Right ventricle myocardium superior (tissue), 1 donor: ENCODE data around the gene RILPL2. TPM values are rescaled to one million over a fixed set of nuclear protein-coding genes. Genes with fewer than 3 reads are reported as not detected.
"Not testable (repeated sequence)": the region's sequence is repeated elsewhere in the genome, so short reads cannot be mapped to it uniquely, and the experiment has no call there.

Source experiments
- ATAC-seq: fragments of 200-7000 bp; cut with Tn5 transposase; one replicate; pipeline ENCODE4 v1.9.1; 2020; ENCODE audit warnings: mild to moderate bottlenecking; ENCODE audit not compliant: poor library complexity
- DNase-seq: peaks from one replicate; pipeline ENCODE4 v3.0.0-alpha.2; 2020
- intact Hi-C: fragments of 100-400 bp; cut with DNase I; formaldehyde crosslinking; loops from one replicate; pipeline ENCODE4 v1.11.2; 2022
- total RNA-seq: library from RNA; stranded (reverse); fragmentation: NEBNext Ultra II Directional; extraction: Animal tissue kit (Norgen Biotek cat#: 25700); gene quantifications from one replicate; pipeline ENCODE4 v1.2.1, GENCODE V29; 2021
- donor health status: DM: no; HTN: yes; CAD: no; lungs with severe emphysema.

RILPL2 gene
- total RNA-seq, 1 donor from 2014 or later: 1.9 TPM

GRCh38 chr12:123427036-123427769 lies 9.3 kb downstream of the RILPL2 start:
- no peak for ATAC-seq
- DNase-seq: no peak
- intact Hi-C loops: no loop called here

DNA sequence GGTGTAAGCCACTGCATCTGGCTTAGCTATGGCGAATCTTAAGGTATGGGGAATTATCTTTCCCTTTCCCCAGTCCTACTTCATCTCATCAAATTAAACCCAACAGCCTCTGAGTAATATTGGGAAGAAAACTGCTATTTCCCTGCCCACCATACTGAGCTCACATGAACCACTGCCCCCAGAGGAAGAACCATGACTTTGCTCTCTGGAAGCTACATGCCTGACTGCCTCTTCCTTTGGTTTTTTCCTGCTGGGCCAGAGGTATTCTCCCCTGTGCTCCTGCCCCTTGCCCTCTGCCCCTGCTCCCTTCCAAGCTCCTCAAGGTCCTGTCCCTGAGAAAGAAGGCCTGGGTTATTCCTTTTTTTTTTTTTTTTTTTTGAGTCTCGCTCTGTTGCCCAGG lies 15.2 kb downstream of the RILPL2 start:
- no peak for ATAC-seq
- intact Hi-C loops: no loop called here
- DNase-seq: no peak

- no peak for ATAC-seq
Observed at GRCh38 chr12:123410041-123410412, 26.5 kb downstream of the RILPL2 start.

DNA sequence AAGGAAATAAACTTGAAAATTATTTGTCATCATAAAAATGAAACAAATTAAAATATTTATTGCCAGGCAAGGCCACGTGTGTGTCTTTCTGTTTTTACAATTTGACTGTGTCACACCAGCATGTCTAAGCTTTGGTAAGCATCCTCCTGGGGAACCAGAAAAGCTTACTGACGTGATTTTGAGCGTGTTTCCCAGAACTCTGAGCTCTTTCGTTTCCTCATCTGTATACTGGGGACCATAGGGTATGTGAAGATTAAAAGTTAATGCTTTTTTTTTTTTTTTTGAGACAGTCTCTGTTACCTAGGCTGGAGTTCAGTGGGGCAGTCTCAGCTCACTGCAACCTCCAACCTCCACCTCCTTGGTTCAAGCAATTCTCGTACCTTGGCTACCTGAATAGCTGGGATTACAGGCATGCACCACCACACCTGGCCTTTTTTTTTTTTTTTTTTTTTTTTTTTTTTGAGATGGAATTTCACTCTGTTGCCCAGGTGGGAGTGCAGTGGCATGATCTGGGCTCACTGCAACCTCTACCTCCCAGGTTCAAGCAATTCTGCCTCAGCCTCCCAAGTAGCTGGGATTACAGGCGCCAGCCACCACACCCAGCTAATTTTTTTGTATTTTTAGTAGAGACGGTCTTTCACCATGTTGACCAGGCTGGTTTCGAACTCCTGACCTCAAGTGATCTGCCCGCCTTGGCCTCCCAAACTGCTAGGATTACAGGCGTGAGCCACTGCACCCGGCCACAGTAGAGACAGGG lies 27.0 kb downstream of the RILPL2 start:
- DNase-seq, ATAC-seq, intact Hi-C loops: not testable (repeated sequence)

More at GRCh38 chr12:123410041-123410412, 26.5 kb downstream of the RILPL2 start:
- intact Hi-C loops: no loop called here
- DNase-seq: no peak

- ATAC-seq, intact Hi-C loops, DNase-seq: not testable (repeated sequence)
Observed at GRCh38 chr12:123408619-123409018, 27.9 kb downstream of the RILPL2 start.

DNA sequence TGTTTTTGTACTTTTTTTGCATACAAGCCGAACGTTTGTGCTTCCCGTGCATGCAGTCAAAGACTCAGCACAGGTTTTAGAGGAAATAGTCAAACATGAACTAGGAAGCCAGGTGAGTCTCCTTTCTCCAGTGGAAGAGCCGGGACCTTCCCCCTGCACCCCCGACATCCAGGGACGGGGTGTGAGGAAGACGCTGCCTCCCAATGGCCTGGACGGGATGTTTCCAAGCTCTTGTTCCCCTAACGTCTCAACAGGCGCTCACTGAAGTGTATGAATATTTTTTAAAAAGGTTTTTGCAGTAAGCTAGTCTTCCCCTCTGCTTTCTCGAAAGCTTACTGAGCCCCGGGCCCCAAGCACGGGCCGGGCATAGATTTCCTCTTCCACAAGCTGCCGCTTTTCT lies 28.6 kb downstream of the RILPL2 start:
- ATAC-seq, intact Hi-C loops, DNase-seq: not testable (repeated sequence)

DNA sequence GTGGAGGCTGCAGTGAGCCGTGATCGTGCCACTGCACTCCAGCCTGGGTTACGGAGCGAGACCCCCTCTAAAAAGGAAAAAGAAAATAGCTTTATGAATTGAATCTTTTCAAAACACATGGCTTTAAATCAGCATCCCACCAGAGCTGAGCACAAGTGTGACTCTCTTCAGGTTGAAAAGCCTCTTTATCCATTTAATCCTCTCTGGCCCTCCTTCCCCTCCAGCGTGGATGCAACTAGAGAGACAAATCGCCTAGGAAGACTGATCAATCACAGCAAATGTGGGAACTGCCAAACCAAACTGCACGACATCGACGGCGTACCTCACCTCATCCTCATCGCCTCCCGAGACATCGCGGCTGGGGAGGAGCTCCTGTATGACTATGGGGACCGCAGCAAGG lies 29.2 kb downstream of the RILPL2 start:
- intact Hi-C loops, ATAC-seq, DNase-seq: not testable (repeated sequence)

GRCh38 chr12:123404581-123404980 lies 31.9 kb downstream of the RILPL2 start:
- ATAC-seq: no peak
- intact Hi-C loops: no loop called here
- DNase-seq: no peak

GRCh38 chr12:123401753-123402683 lies 34.5 kb downstream of the RILPL2 start:
- intact Hi-C loops: no loop called here

GRCh38 chr12:123399255-123399617 lies 37.2 kb downstream of the RILPL2 start:
- DNase-seq (no peak), ATAC-seq (no peak)
- intact Hi-C loops: no loop called here

More at GRCh38 chr12:123401753-123402683, 34.5 kb downstream of the RILPL2 start:
- no peak for ATAC-seq
- no peak for DNase-seq

GRCh38 chr12:123398550-123399254 lies 37.8 kb downstream of the RILPL2 start:
- peak; percentile 78 for DNase-seq
- peak; percentile 76 for ATAC-seq
- intact Hi-C loops: no loop called here

- DNase-seq (no peak), ATAC-seq (no peak)
- intact Hi-C loops: no loop called here
Observed at GRCh38 chr12:123398177-123398549, 38.3 kb downstream of the RILPL2 start.

GRCh38 chr12:123397400-123397799 lies 39.1 kb downstream of the RILPL2 start:
- no peak for ATAC-seq
- intact Hi-C loops: no loop called here

GRCh38 chr12:123396954-123397353 lies 39.5 kb downstream of the RILPL2 start:
- intact Hi-C loops: no loop called here
- ATAC-seq: no peak
- no peak for DNase-seq

More at GRCh38 chr12:123397400-123397799, 39.1 kb downstream of the RILPL2 start:
- no peak for DNase-seq

DNA sequence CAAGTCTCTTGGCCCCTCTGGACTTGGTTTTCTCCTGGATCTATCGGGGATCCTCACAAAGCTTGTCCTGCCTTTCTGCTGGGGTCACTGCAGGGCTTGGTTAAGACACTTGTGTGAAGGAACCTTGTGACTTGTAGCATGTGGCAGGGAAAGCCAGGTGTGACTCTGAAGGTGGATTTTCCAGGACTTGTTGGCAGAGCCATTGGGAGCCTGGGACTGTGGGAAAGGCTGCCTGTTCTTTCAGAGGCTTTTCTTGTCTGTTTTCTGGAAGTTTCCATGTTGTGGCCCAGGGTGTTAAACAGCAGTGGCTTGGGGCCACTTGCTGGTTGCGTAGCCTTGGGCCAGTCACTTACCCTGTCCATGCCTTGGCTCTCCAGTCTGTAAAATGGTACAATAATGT lies 39.9 kb downstream of the RILPL2 start:
- intact Hi-C loops: no loop called here
- no peak for ATAC-seq
- DNase-seq: no peak

DNA sequence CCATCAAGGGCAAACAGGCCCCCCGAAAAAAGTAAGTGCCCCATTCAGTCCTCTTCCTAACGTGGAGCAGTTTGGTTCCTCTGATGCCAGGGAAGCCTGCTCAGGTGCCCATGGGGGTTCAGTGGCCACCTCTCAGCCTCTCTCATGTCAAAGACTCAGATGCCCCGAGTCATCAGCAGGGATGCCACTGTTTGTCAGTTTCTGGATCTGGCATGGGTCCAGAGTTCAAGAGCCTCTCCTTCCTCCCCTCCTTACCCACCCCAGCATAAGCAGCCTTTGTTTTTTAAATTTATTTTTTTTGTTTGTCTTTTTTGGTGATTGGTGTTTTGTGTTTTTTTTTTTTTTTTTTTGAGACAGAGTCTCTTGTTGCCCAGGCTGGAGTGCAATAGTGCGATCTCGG lies 41.2 kb downstream of the RILPL2 start:
- no peak for ATAC-seq
- no peak for DNase-seq
- intact Hi-C loops: no loop called here

DNA sequence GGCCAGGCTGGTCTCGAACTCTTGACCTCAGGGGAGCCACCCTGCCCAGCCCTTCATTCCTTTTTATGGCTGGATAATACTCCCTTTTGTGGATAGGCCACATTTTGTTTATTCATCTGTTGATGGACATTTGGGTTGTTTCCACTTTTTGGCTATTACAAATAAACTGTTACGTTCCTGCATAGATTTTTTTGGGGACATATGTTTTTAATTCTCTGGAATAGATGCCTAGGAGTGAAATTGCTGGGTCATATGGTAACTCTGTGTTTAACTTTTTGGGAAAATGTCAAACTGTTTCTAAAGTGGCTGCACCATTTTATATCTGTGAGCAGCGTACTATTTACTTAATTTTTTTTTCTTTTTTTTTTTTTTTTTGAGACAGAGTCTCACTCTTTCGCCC lies 42.7 kb downstream of the RILPL2 start:
- DNase-seq (no peak), ATAC-seq (no peak)
- intact Hi-C loops: no loop called here

- ATAC-seq: no peak
- no peak for DNase-seq
- intact Hi-C loops: no loop called here
Observed at GRCh38 chr12:123391546-123392343, 44.7 kb downstream of the RILPL2 start.
